ENCODE measurements around the gene CFL2.

DNA sequence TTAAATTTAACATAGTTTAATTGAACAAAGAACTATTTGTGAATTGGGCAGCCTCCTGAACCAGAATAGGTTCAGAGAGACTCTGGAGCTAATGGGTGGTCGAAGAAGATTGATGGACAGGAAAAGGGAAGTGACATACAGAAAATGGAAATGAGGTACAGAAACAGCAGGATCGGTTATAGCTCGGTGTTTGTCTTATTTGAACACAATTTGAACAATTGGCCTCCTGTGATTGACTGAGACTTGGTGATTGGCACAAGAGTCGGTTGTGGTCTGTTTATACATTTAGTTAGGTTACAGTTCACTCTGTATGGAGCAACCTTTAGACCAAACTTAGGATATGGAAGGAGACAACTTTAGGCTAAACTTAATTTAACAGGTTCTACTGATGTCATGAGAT lies 18.4 kb upstream of the CFL2 start:
- no peak for TF ChIP-seq SUZ12 (IDR thresholded peaks at IDR 0.05; ENCODE audit: extremely low read depth, insufficient read depth, insufficient read length)
- TF ChIP-seq ZNF274 (IDR thresholded peaks at IDR 0.05; ENCODE audit: low read depth, low read length): no peak

Measured in NT2/D1 (cell line).